Kidney epithelial cell (primary cell): ENCODE measurements around the gene IPMK. TPM values are rescaled to one million over a fixed set of nuclear protein-coding genes. Genes with fewer than 3 reads are reported as not detected.

Experiments
- DNase-seq: peaks from one replicate; pipeline ENCODE4 v3.0.0-alpha.2; 2010; ENCODE audit warnings: low read depth
- H3K27me3 ChIP-seq: 2 replicates; pipeline ENCODE4 v1.6.0; 2011; ENCODE audit warnings: low read length; ENCODE audit not compliant: control insufficient read depth, insufficient read depth
- H3K36me3 ChIP-seq: 2 replicates; pipeline ENCODE4 v1.5.1; 2011; ENCODE audit warnings: low read length; ENCODE audit not compliant: control insufficient read depth, insufficient read depth
- H3K4me3 ChIP-seq: 2 replicates; pipeline ENCODE4 v1.5.1; 2011; ENCODE audit warnings: low read depth, mild to moderate bottlenecking, control low read depth, low read length
- total RNA-seq: library from RNA; depleted of rRNA; stranded (reverse); fragments of >200 nt; gene quantifications from 2 replicates; pipeline ENCODE4 v1.2.3, GENCODE V29; 2015
- TF ChIP-seq, protein P1 (sequence below): IDR thresholded peaks from 2 replicates; pipeline ENCODE4 v1.5.1; 2011; ENCODE audit warnings: mild to moderate bottlenecking, moderate library complexity, low read length, control low read depth, inconsistent platforms; ENCODE audit not compliant: insufficient read depth, poor library complexity, severe bottlenecking

Gene IPMK
- total RNA-seq, 1 donor from 2014 or later, result 5.6 TPM

DNA sequence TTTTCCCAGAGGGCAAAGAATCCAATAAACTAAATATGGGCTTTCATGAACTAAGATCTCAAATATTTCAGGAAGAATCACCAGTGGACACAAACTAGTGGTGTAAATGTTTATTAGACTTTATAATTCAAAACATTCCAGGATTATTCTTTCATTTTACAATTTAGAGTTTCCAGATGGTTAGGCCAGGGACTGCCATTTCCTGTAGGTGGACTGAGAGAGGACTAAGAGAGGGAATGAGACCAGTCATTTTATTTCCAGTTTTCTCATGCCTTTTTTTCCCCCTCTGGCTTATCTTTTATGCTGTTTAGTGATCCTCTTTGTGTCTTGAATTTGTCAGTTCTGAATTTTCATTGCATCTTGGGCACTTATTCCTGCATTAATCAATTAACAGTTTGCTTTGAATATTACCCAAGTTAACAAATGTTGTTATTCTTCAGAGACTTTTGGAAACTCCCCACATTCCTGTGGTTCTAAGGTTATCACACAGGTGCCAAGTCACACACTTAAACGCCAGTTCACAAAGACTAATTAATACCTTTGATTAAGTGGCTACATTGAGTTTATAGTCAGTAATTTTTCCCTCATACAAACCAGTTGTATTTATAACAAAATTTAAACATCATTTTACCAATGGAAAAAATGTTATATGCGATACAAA is 13.5 kb upstream of the IPMK start:
- Histone ChIP-seq H3K4me3 (no peak overlapping the region), H3K27me3 (no peaks in the 10 kb centered on the region), H3K36me3 (no peaks in the 10 kb centered on the region)
- TF ChIP-seq, protein P1, sequence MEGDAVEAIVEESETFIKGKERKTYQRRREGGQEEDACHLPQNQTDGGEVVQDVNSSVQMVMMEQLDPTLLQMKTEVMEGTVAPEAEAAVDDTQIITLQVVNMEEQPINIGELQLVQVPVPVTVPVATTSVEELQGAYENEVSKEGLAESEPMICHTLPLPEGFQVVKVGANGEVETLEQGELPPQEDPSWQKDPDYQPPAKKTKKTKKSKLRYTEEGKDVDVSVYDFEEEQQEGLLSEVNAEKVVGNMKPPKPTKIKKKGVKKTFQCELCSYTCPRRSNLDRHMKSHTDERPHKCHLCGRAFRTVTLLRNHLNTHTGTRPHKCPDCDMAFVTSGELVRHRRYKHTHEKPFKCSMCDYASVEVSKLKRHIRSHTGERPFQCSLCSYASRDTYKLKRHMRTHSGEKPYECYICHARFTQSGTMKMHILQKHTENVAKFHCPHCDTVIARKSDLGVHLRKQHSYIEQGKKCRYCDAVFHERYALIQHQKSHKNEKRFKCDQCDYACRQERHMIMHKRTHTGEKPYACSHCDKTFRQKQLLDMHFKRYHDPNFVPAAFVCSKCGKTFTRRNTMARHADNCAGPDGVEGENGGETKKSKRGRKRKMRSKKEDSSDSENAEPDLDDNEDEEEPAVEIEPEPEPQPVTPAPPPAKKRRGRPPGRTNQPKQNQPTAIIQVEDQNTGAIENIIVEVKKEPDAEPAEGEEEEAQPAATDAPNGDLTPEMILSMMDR, result no peak
- DNase-seq, result no peak

DNA sequence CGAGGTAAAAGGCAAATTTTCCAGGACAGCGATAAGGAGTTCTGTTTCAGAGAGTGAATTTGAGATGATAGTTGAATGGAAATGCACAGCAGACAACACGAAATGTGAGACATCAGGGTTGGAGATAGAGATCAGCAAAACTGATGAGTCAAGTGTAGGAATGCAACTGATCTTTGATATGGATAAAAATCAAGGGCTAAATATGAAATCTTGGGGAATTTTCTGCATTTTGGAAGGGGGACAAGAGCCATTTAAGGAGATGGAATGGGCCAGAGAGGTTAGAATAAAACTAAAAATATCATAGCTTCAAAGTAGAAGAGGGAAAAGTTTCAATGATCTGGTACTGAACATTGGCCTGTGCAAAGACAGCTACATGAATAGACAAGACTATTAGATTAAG is 12.8 kb upstream of the IPMK start:
- Histone ChIP-seq H3K4me3 (no peak overlapping the region), H3K36me3 (no peaks in the 10 kb centered on the region), H3K27me3 (no peaks in the 10 kb centered on the region)
- no peak for DNase-seq
- TF ChIP-seq, protein P1, result no peak

DNA sequence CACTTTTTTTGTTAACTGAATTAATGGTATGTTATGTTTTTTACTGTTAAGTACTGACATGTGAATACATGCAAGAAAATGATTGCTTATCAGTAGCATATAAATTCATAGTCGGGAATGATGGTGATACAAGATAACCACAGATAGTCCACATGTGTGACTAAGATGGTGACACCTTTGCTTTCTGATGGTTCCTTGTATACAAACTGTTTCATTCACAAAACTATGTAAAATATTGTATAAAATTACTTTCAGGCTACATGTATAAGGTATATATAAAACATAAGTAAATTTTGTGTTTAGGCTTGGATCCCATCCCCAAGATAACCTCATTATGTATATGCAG is 11.2 kb upstream of the IPMK start:
- TF ChIP-seq, protein P1, result no peak
- no peaks in the 10 kb centered on the region for H3K36me3 ChIP-seq
- no peak overlapping the region for H3K4me3 ChIP-seq
- DNase-seq, result no peak
- H3K27me3 ChIP-seq, result no peaks in the 10 kb centered on the region

DNA sequence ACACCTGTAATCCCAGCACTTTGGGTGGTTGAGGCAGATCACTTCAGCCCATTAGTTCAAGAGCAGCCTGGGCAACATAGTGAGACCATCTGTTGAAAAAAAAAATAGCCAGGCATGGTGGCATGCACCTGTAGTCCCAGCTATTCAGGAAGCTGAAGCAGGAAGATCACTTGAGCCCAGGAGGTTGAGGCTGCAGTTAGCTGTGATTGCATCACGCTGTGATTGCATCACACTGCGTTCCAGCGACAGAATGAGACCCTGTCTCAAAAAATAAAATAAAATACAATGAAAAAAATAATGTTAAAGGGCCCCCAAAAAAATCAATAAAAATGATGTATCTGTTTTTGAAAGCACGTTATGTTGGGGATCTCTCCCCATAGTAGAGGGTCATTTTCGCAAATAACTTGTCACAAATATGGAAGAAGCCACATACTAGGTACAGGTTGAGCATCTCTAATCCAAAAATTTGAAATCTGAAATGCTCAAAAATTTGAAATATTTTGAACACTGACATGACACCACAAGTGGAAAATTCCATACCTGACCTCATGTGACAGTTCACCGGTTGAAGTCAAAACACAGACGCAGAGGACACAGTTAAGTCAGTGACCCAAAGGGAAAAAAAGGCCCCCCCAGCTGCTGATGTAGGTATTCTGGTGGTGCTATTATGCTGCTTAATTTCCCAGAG is 10.7 kb upstream of the IPMK start:
- Histone ChIP-seq H3K27me3 (no peaks in the 10 kb centered on the region), H3K36me3 (no peaks in the 10 kb centered on the region), H3K4me3 (no peak overlapping the region)
- TF ChIP-seq, protein P1, result no peak
- DNase-seq, result no peak

DNA sequence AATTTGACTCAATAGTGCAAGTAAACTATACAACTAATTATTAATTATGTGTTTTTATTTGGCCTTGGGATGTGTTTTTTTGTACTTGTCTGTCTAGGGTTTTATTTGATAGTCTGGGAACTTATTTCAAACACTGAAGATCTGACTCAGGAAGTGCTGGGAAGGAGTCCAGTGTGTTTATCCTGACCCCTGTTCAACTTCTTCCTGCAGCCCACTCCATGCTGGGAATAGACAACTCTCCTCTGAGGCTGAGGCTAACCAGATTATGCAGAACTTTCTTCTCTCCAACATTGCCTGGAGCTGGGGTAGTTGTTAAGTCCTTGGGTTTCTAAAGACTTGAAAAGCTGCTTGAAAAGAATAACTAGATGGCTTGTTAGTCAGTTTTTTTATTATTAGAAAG is 8.2 kb upstream of the IPMK start:
- Histone ChIP-seq H3K27me3 (no peaks in the 10 kb centered on the region), H3K4me3 (no peak overlapping the region), H3K36me3 (no peaks in the 10 kb centered on the region)
- TF ChIP-seq, protein P1, result no peak
- no peak for DNase-seq

DNA sequence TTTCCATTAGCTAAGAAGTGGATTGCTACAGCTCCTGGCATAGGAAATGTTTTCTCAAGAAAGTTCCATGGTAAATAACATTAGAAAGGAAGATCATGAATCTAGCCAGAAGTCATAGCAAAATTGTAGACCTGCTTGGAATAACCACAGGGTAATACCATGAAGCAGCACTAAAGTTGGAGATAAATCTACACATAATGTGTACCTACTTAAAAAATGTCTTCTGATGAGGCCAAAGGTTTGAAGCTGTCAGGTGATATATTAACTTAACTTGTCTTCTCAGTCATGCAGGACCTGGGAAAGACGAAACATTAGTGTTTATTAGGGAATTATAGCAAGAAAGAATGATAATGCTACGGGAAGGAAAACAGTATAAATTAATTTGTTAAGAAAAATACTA is 7.6 kb upstream of the IPMK start:
- TF ChIP-seq, protein P1, result no peak
- Histone ChIP-seq H3K36me3 (no peaks in the 10 kb centered on the region), H3K4me3 (no peak overlapping the region), H3K27me3 (no peaks in the 10 kb centered on the region)
- DNase-seq, result no peak
